Esophagus muscularis mucosa (tissue), 3 donors: ENCODE data around the gene SLC2A5.

ENCODE experiments used
- POLR2A ChIP-seq: fragments of 450-650 bp; IDR thresholded peaks from one replicate; pipeline ENCODE4 v1.6.1; 2017; ENCODE audit warnings: antibody characterized with exemption, moderate library complexity, mild to moderate bottlenecking, low read depth
- TF ChIP-seq, protein P1 (sequence below), 3 experiments: fragments of 200-600 bp in 2 of 3; fragments of 450-650 bp in 1 of 3; sonication (generic) in 2 of 3; IDR thresholded peaks; one replicate each; pipeline ENCODE4 v1.5.1; 2017 to 2019; ENCODE audit warnings: antibody characterized with exemption in 3 of 3, mild to moderate bottlenecking in 2 of 3, moderate library complexity in 1 of 3

DNA sequence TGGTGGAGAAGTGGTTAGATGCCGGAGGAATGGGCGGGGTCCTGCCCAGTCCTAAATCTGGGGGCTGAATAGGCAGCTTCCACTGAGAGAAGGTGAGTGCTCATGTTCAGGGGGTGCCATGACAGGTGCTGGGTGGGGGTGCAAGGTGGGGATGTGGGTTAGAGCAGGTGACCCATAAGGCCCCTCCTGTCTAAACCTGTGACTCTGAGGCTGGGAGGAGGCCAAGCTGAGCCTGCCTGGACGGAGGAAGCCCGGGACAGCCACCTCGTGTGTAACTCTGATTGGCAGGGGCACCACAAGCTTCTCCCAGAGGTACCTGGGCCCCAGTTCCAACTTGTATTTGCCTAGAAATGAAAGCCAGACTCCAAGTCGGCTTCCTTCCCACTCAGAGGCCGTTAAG is 48.8 kb upstream of the SLC2A5 start:
- TF ChIP-seq, protein P1, sequence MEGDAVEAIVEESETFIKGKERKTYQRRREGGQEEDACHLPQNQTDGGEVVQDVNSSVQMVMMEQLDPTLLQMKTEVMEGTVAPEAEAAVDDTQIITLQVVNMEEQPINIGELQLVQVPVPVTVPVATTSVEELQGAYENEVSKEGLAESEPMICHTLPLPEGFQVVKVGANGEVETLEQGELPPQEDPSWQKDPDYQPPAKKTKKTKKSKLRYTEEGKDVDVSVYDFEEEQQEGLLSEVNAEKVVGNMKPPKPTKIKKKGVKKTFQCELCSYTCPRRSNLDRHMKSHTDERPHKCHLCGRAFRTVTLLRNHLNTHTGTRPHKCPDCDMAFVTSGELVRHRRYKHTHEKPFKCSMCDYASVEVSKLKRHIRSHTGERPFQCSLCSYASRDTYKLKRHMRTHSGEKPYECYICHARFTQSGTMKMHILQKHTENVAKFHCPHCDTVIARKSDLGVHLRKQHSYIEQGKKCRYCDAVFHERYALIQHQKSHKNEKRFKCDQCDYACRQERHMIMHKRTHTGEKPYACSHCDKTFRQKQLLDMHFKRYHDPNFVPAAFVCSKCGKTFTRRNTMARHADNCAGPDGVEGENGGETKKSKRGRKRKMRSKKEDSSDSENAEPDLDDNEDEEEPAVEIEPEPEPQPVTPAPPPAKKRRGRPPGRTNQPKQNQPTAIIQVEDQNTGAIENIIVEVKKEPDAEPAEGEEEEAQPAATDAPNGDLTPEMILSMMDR (IDR thresholded peaks at IDR 0.05) = no peak
- TF ChIP-seq POLR2A = no peak
